NCI-H1694 treated with DMSO at 0.1 percent for 48 hours (cell line): Measurements from ENCODE around the gene SLC38A9.

Source experiments
- DNase-seq: peaks from one replicate; lab custom pipeline; 2025; lab: John Stamatoyannopoulos, UW

SLC38A9 gene

DNA sequence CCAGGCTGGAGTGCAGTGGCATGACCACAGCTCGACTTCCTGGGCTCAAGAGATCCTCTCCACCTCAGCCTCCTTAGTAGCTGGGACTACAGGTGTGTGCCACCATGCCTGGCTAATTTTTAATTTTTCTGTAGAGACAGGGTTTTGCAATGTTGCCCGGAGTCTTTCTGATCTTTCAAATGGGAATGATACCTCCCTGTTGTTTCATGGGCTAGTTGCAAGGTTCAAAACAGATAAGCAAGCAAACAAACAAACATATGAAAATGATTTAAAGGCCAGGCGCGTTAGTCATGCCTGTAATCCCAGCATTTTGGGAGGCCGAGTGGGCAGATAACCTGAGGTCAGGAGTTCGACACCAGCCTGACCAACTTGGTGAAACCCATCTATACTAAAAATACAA lies 132.1 kb downstream of the SLC38A9 start:
- DNase-seq = no peak

DNA sequence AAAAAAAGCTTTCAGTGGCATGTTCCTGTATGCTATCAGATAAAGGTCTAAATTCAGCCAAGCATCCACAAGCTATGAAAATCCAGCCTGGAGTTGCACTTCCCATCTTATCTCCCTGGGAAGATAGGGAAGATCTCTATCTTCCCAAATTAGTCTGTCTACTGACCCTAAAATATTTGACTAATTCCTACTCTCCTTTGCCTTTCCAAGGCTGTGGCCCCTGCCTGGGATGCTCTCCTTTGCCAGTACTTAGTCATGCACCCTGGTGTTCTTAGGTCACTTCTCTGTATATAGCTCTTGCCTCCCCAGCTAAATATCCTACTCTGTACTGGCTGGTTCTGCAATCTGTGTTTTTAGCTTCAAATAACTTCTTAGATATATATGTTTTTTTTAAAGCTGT lies 133.4 kb downstream of the SLC38A9 start:
- DNase-seq = no peak

DNA sequence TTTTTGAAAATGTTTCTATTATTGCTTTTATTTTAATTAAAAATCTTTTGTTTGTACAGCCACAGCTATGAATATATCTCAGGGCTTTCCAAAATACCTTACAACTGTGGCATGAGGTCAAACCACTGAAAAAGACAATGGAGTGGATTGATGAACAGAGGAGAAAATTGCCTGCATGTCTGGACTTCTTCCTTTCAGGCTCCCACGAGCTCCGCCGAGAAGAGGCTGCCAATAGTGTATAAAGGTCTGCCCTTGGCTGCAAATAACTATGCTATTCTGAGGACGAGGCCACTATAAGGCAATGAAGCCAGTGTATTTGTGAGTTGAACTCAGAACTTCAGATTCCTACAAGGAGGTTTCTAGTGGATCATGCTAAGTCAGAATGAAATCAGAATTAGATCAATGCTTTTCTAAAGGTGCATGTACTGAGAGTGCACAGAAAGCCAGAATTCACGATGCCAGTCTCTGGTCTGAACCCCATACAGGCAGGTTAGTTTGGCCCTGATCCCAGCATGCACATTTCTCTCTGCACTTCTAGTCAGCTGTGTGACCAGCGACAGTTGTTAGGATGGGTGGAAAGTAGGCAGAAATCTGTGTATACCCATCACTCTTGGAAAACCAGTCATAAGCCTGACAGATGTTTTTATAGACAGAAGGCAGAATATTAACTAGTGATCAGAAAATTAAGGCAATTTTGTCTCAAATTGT lies 134.6 kb downstream of the SLC38A9 start:
- peak; percentile 52 for DNase-seq

DNA sequence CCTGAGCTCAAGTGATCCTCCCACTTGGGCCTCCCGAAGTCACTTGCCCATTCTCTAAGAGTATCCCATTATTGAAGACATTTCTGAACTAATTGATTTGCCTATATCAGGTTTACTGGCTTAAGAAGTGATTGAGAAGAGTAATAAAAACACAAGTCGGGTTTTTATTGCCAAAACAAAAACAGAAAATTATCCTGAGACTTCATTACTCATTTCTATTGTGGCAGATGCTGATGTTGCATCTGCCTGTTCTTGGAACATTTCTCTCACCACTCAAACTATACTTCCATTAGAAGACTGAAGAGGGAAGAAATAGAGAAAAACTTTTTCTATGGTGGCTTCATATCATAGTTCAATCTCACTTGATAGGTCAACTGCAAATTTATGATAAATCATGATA lies 135.5 kb downstream of the SLC38A9 start:
- no peak for DNase-seq
